Fibroblast of lung (primary cell): ENCODE results near the gene ZBTB42. TPM values are rescaled to one million over a fixed set of nuclear protein-coding genes. Genes with fewer than 3 reads are reported as not detected.

ENCODE experiments used
- DNase-seq, 2 donors: peaks; one replicate each; pipeline versions ENCODE4 v3.0.0 to v3.0.0-alpha.2; 2010; ENCODE audit warnings: low read depth in 2 of 2
- H2AFZ ChIP-seq: 2 replicates; pipeline ENCODE4 v1.5.1; 2012; ENCODE audit warnings: low read length, control low read depth, inconsistent platforms
- H3K27ac ChIP-seq: 2 replicates; pipeline ENCODE4 v1.5.1; 2011; ENCODE audit warnings: low read length, control low read depth; ENCODE audit not compliant: insufficient read depth
- H3K27me3 ChIP-seq: 2 replicates; pipeline ENCODE4 v1.5.1; 2011; ENCODE audit warnings: mild to moderate bottlenecking, low read length; ENCODE audit not compliant: control insufficient read depth, insufficient read depth
- H3K36me3 ChIP-seq: 2 replicates; pipeline ENCODE4 v1.5.1; 2011; ENCODE audit warnings: low read length; ENCODE audit not compliant: control insufficient read depth, insufficient read depth
- H3K4me1 ChIP-seq: 2 replicates; pipeline ENCODE4 v1.5.1; 2011; ENCODE audit warnings: low read length; ENCODE audit not compliant: control insufficient read depth, insufficient read depth; ENCODE audit errors: extremely low read depth
- H3K4me2 ChIP-seq: 2 replicates; pipeline ENCODE4 v1.5.1; 2011; ENCODE audit warnings: low read length, control low read depth; ENCODE audit not compliant: insufficient read depth; ENCODE audit errors: extremely low read depth
- H3K4me3 ChIP-seq, 4 experiments: fragments of 200-600 bp in 1 of 4; sonication (generic) in 1 of 4; replicated peaks in 1 of 4; 2 replicates each; pipeline ENCODE4 v1.5.1; 2011 to 2016; ENCODE audit warnings: low read length in 4 of 4, low read depth in 3 of 4, mild to moderate bottlenecking in 3 of 4, control low read depth in 2 of 4, inconsistent platforms in 1 of 4, mixed read lengths in 1 of 4; ENCODE audit not compliant: insufficient read depth in 1 of 4; ENCODE audit errors: control extremely low read depth in 1 of 4
- H3K79me2 ChIP-seq: 2 replicates; pipeline ENCODE4 v1.5.1; 2012; ENCODE audit warnings: mild to moderate bottlenecking, low read length, inconsistent platforms; ENCODE audit not compliant: control insufficient read depth, insufficient read depth
- H3K9ac ChIP-seq: 2 replicates; pipeline ENCODE4 v1.5.1; 2011; ENCODE audit warnings: mild to moderate bottlenecking, low read length, control low read depth; ENCODE audit not compliant: insufficient read depth
- H3K9me3 ChIP-seq: 2 replicates; pipeline ENCODE4 v1.5.1; 2012; ENCODE audit warnings: low read depth, low read length; ENCODE audit not compliant: control insufficient read depth, insufficient read depth
- H4K20me1 ChIP-seq: 2 replicates; pipeline ENCODE4 v1.5.1; 2011; ENCODE audit warnings: low read length; ENCODE audit not compliant: control insufficient read depth, insufficient read depth; ENCODE audit errors: extremely low read depth
- EZH2 ChIP-seq: IDR thresholded peaks from 2 replicates; pipeline ENCODE4 v1.5.1; 2012; ENCODE audit warnings: low read length, control low read depth, mild to moderate bottlenecking; ENCODE audit errors: missing control alignments
- polyA plus RNA-seq, 2 donors: library from polyadenylated mRNA; depleted of rRNA in 1 of 2; stranded (reverse) in 1 of 2; unstranded in 1 of 2; fragments of >200 nt; gene quantifications; 2 replicates each; pipeline ENCODE4 v1.2.1, GENCODE V29; 2011 to 2012; ENCODE audit warnings: missing spikeins in 1 of 2
- total RNA-seq: library from RNA; depleted of rRNA; stranded (reverse); fragments of >200 nt; gene quantifications from 2 replicates; pipeline ENCODE4 v1.2.1, GENCODE V29; 2014
- TF ChIP-seq, protein P1 (sequence below), 2 donors: IDR thresholded peaks in 1 of 2; conservative IDR thresholded peaks in 1 of 2; 1 replicate in 1 of 2; 2 replicates in 1 of 2; pipeline ENCODE4 v1.5.1; 2011 to 2012; ENCODE audit warnings: low read length in 2 of 2, control low read depth in 1 of 2, inconsistent platforms in 1 of 2, low read depth in 1 of 2, mild to moderate bottlenecking in 1 of 2

ZBTB42 gene
- total and polyA plus RNA-seq, 2 donors (not counting 1 experiment from before 2014, with no cell fraction given): 1.1 to 2.3 TPM

DNA sequence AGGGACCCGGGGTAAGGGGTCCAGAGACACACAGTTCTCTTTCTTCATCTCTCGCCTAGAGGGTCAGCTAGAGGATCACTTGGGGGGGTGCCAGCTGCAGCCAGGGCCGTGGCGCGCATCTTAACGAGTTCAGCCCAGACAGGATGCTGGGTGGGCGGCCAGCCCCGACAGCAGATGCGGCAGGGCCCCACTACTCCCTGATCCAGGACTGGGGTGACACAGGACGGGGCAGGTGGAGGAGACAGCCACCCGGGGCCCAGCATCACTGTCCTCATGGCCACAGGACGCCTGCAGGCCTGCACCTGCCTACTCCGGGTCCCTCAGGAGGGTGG, 18.1 kb upstream of the ZBTB42 start:
- Histone ChIP-seq H4K20me1 (no peaks in the 10 kb centered on the region), H3K4me1 (no peaks in the 10 kb centered on the region), H3K4me2 (no peak overlapping the region), H3K27me3 (no peaks in the 10 kb centered on the region), H3K79me2 (no peaks in the 10 kb centered on the region), H2AFZ (no peak overlapping the region), H3K9ac (no peak overlapping the region), H3K36me3 (peaks cover 3% of the 10 kb centered on the region), H3K27ac (no peak overlapping the region), H3K9me3 (no peaks in the 10 kb centered on the region), H3K4me3 (no peak overlapping the region)
- TF ChIP-seq EZH2: no peak
- TF ChIP-seq, protein P1, sequence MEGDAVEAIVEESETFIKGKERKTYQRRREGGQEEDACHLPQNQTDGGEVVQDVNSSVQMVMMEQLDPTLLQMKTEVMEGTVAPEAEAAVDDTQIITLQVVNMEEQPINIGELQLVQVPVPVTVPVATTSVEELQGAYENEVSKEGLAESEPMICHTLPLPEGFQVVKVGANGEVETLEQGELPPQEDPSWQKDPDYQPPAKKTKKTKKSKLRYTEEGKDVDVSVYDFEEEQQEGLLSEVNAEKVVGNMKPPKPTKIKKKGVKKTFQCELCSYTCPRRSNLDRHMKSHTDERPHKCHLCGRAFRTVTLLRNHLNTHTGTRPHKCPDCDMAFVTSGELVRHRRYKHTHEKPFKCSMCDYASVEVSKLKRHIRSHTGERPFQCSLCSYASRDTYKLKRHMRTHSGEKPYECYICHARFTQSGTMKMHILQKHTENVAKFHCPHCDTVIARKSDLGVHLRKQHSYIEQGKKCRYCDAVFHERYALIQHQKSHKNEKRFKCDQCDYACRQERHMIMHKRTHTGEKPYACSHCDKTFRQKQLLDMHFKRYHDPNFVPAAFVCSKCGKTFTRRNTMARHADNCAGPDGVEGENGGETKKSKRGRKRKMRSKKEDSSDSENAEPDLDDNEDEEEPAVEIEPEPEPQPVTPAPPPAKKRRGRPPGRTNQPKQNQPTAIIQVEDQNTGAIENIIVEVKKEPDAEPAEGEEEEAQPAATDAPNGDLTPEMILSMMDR (conservative IDR thresholded peaks at IDR 0.05 in 1 of 2, IDR thresholded peaks at IDR 0.05 in 1 of 2; ENCODE audit: low read depth in 1 of 2, low read length in 2 of 2): no peak
- DNase-seq: no peak

DNA sequence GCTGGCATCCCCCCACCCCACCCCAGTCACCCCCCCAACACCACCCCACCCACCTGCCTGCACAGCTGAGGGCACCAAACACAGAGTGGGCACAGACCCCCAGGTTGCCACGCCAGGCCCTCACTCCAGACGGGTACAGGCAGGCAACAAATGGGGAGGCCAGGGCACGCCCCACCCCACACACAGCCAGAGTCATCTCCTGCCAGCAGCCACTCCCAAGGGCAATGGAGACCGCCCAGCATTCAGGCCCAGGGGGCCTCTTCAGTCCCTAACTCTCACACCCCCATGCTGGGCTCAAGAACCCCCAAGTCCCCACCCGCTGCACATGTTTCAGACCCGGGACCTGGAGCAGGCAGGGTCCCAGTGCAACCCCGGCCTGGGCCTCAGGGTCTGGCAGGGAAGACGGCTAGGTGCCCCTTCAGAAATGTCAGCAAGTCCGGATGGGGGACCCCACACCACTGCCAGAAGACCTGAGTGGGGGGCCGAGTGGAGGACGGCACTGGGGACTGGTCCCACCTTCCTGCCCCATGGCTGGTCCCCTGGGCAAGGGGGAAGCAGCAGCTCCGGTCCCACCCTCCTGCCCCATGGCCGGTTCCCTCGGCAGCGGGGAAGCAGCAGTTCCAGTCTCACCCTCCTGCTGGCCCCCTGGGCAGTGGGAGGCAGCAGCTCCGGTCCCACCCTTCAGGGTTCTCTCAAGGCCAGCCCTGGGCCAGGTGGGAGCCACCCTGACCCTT, 17.2 kb upstream of the ZBTB42 start:
- no peak overlapping the region for H3K4me3 ChIP-seq
- H3K9ac ChIP-seq: no peak overlapping the region
- H3K36me3 ChIP-seq: peaks cover 4% of the 10 kb centered on the region
- no peak overlapping the region for H2AFZ ChIP-seq
- no peak overlapping the region for H3K27ac ChIP-seq
- H3K9me3 ChIP-seq: no peaks in the 10 kb centered on the region
- no peaks in the 10 kb centered on the region for H3K4me1 ChIP-seq
- DNase-seq: no peak
- H3K27me3 ChIP-seq: no peaks in the 10 kb centered on the region
- H3K4me2 ChIP-seq: no peak overlapping the region
- H4K20me1 ChIP-seq: no peaks in the 10 kb centered on the region
- H3K79me2 ChIP-seq: peaks cover 4% of the 10 kb centered on the region
- no peak for TF ChIP-seq EZH2
- TF ChIP-seq, protein P1 (conservative IDR thresholded peaks at IDR 0.05 in 1 of 2, IDR thresholded peaks at IDR 0.05 in 1 of 2; ENCODE audit: low read depth in 1 of 2, low read length in 2 of 2): no peak

DNA sequence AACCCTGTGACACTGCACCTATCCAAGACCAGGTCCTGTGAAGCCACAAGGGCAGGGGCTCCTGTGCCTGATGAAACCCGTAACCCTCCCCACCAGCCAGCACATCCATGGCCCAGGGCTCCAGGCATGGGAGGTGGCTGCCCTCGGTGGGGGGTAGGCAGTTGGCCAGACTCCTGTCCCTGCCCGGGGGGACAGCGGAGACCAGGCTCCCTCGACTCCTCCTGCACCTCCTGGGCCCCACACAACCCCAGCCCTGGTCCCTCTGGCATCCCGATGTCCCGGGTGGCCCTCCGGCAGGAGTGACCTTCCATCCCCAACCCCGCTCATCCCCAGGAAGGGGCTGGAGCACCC, 16.7 kb upstream of the ZBTB42 start:
- Histone ChIP-seq H2AFZ (no peak overlapping the region), H3K9me3 (no peaks in the 10 kb centered on the region), H3K4me1 (no peaks in the 10 kb centered on the region), H3K9ac (no peak overlapping the region), H4K20me1 (no peaks in the 10 kb centered on the region), H3K27ac (no peak overlapping the region), H3K27me3 (no peaks in the 10 kb centered on the region), H3K4me2 (no peak overlapping the region), H3K79me2 (peaks cover 5% of the 10 kb centered on the region), H3K36me3 (peaks cover 4% of the 10 kb centered on the region), H3K4me3 (no peak overlapping the region)
- no peak for DNase-seq
- TF ChIP-seq, protein P1 (conservative IDR thresholded peaks at IDR 0.05 in 1 of 2, IDR thresholded peaks at IDR 0.05 in 1 of 2; ENCODE audit: low read depth in 1 of 2, low read length in 2 of 2): no peak
